Stimulated activated CD8-positive, alpha-beta memory T cell treated with anti-CD3 and anti-CD28 coated beads, Interleukin-7, amount 100 ng/mL, for 24 hours (primary cell): ENCODE results near the gene UCN.

ENCODE experiments used
- DNase-seq: peaks from one replicate; pipeline ENCODE4 v3.0.0-alpha.2; 2020; ENCODE audit warnings: low read depth

Gene UCN

GRCh38 chr2:27261241-27261925 lies 46.9 kb downstream of the UCN start:
- no peak for DNase-seq

- DNase-seq: no peak
These were observed 50.2 kb downstream of the UCN start for GRCh38 chr2:27258051-27258450.
